GM18507 (cell line): ENCODE data around the gene TMEM192.
"Not testable (repeated sequence)": the region's sequence is repeated elsewhere in the genome, so short reads cannot be mapped to it uniquely, and the experiment has no call there.

Experiments used
- DNase-seq: peaks from one replicate; pipeline ENCODE4 v3.0.0; 2011; ENCODE audit warnings: low read depth; ENCODE audit not compliant: insufficient read length; ENCODE audit errors: extremely low spot score
- FAIRE-seq: peaks from 2 replicates; lab custom pipeline; 2011; peaks lifted over from hg19 to GRCh38; lab: Jason Lieb, UNC

The TMEM192 gene

DNA sequence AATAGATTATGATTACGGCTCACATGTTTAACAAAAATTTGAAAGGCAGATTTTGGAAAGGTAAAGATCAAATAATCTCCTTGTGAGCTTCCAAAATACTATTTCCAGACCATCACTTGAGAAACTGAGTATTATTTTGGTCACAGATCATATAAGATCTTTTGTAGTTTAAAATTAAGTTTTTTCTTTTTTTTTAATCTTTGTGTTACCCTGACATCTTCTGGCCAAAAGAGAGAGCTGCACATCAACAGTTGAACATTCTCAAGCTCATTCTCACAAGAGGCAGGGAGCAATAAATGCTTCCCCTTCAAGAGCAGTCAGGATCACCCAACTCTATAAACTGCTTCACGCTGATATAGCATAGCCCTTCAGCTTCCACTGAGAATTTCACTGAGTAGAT lies 15.9 kb downstream of the TMEM192 start:
- peak; percentile 45 for FAIRE-seq
- no peak for DNase-seq

DNA sequence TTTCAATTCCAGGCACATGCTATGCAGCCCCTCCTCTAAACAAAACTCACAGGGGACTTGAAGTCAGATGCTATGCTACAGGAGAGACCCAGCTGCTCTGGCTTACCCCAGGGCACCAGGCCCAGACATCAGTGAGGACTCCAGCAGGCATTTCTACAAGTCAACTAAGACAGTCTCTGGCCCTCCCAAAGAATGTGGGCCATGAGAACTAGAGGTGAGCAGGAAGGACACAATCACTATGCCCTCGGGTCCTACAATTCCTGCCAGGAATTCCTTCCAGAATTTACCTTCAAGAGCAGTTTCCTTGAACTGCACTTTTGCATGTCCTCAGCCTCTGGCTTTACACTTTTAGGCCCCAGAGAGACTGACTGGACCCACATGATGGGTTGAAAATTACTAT lies 17.4 kb downstream of the TMEM192 start:
- FAIRE-seq: no peak
- DNase-seq: no peak

DNA sequence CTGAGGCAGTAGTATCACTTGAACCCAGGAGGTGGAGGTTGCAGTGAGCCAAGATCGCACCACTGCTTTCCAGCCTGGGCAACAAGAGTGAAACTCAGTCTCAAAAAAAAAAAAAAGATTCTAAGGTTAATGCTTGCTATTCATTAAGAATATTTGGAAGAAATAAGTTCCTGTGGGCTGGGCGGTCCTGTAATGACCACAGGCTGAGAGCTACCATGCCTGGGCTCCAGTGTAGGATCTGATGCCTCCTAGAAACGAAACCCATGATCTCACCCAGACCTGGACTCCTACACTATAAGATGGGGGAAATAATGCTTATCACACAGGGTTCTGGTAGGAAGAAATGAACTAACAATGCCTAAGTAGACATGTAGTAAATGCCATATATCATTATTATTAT lies 17.8 kb downstream of the TMEM192 start:
- DNase-seq (no peak), FAIRE-seq (no peak)

DNA sequence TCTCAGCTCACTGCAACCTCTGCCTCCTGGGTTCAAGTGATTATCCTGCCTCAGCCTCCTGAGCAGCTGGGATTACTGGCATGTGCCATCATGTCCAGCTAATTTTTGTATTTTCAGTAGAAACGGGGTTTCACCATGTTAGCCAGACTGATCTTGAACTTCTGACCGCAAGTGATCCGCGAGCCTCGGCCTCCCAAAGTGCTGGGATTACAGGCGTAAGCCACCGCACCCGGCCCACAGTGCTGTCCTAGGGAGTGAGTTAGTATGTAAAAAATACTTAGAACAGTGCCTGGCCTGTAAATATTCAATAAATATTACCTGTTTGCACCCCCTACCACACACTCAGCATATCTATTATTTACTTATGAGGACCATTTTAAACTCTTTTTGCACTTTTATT lies 20.5 kb downstream of the TMEM192 start:
- not testable (repeated sequence) for FAIRE-seq, DNase-seq

DNA sequence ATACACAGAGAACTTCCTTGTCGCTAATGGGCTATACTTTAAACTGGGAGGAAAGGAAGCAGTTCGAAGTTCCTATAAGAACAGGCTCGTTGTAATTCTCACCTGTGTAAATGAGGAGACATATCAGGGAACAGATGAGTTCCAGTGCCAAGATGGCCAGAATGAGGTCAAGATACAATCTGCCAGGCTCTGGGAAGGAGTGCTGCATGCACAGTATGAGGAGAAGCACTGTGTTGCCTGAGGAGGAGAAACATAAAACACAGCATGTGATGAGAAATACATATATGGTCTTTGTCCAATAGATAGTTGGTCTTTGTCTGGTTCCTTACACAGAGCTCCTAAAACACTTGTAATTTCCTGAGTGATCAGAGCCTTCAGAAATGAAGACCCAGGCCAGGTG lies 24.3 kb downstream of the TMEM192 start:
- DNase-seq: no peak
- no peak for FAIRE-seq

DNA sequence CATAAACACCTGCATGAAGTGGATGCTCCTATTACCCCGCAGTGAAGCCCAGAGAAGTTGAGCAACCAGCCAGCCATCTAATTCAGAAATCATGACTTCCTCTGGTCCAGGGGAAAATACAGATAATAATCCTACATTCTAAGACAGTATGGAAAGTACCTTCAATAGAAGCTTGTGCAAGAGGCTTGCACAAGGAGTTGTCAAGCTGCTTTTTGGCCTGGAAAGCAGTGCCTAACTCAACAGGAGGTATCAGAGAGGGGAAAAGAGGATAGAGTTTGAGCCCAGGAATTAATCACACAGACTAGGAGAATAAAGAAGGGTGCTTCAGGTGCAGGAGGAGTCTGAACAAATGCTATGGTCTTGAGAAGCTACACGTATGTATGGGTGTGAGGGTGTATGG lies 26.7 kb downstream of the TMEM192 start:
- no peak for DNase-seq
- FAIRE-seq: no peak

DNA sequence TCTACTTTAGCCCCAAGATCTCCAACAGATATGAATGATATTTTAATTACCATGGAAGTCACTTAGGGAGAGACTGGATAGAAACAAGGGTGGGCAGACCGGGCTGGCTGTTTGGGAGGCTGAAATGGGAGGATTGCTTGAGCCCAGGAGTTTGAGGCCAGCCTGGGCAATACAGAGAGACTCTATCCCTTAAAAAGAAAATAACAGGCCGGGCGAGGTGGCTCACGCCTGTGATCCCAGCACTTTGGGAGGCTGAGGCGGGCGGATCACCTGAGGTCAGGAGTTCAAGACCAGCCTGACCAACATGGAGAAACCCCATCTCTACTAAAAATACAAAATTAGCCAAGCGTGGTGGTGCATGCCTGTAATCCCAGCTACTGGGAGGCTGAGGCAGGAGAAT lies 27.9 kb downstream of the TMEM192 start:
- not testable (repeated sequence) for FAIRE-seq, DNase-seq

DNA sequence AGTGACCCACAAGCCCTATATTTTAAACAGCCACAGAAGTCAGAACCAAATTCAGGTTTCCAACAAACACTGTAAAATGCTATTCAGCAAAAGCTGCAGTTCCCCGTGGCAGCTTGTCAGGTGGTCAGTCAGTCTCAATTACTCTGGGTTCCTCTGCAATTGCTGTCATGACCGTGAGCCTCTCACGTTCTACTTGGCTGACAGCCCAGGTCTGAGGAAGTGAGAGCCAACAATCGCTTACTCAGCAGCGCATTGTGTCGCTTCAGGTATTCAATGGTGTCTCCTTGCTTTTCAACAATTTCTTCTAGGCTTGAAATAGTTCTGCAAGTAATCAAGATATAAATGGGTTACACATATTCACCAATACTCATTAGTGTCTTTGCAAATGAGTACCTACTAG lies 33.2 kb downstream of the TMEM192 start:
- DNase-seq (no peak), FAIRE-seq (no peak)

DNA sequence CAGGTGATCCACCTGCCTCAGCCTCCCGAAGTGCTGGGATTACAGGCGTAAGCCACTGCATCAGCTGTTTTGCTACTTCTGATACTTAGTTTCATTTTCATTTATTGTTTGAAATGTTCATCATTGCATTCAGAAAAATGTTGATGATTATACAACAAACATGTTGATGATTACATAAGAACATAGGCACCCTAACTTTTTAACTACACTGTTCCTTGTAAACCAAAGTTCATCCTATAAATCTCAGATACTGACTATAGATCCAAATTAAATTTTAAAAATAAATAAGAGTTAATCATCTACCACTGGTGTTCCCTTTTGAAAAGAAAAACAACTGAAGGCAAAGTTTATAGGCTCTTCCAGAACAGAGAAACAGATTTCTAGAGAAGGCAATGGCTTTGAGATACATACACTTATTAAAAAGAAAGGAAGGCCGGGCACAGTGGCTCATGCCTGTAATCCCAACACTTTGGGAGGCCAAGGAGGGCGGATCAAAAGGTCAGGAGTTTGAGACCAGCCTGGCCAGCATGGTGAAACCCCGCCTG lies 35.6 kb downstream of the TMEM192 start:
- DNase-seq (no peak), FAIRE-seq (no peak)

DNA sequence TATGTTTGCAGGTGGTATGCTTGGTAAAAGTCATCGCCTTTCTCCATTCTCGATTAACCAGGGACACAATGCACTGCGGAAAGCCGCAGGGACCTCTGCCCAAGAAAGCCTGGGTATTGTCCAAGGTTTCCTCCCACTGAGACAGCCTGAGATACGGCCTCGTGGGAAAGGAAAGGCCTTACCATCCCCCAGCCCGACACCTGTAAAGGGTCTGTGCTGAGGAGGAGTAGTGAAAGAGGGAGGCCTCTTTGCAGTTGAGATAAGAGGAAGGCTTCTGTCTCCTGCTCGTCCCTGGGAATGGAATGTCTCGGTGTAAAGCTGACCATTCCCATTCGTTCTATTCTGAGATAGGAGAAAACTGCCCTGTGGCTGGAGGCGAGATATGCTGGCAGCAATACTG lies 39.3 kb downstream of the TMEM192 start:
- not testable (repeated sequence) for DNase-seq, FAIRE-seq

DNA sequence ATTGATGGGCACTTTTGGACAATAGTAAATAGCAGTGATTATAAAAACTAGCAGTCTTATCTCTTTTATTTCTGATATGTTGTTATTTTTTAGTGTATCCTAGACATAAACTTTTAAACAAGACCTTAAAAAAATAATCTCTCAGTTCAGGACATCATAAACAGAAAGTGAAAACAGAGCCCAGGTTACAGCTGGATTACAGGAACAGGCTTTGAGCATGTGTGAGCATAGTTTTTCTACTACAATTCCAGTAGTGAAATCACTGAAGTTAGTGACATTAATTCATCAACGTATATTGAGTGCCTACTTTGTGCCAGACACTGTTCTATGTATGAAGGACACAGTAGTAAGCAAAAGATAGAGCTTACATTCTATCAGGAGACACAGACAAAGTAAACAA lies 42.1 kb downstream of the TMEM192 start:
- FAIRE-seq (no peak), DNase-seq (no peak)

DNA sequence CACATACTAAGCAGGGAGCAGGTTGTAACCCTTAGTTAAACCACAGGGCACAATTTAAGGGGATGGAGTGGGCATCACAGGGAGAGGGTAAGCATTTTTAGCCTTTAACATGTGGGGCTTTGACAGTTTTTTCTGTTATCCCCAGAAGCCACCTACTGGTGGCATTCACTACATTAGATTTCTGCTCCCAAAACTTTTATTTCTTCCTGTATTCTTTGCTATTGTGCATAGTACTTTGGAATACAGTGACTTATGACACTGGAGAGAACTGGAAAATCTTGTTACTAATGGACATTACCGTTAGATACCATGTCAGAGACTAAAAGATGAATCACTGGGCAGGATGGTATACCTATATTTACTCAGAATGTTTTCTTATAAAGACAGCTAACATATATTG lies 51.7 kb downstream of the TMEM192 start:
- FAIRE-seq: no peak
- no peak for DNase-seq

DNA sequence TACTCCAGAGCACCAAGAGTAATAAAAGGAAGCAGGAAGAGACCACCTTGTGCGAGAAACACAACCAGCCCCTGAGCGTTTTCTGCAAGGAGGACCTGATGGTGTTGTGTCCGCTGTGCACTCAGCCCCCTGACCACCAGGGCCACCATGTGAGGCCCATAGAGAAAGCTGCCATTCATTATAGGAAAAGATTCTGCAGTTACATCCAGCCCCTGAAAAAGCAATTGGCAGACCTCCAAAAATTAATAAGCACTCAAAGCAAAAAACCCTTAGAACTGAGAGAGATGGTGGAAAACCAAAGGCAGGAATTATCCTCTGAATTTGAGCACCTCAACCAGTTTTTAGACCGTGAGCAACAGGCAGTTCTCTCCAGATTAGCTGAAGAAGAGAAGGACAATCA lies 53.3 kb downstream of the TMEM192 start:
- FAIRE-seq (no peak), DNase-seq (no peak)

DNA sequence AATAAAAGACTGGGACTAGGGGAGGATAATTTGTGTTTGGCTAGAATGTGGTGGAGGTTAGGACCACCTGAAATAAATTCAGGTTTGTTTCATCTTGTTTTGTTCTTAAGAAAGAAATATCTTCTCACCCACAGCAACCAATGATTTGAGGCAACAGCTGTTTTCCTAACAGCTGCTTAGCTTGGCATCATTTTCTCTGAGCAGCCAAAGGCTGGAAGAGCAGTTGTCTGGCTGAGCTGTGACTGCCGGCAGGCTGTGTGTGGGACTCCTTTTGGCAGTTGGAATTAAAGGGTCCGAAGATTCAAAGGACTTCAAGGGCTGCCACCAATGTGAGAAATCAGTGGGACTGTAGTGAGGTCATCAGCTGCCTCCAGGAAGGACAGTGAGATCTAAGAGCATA lies 54.0 kb downstream of the TMEM192 start:
- DNase-seq: no peak

DNA sequence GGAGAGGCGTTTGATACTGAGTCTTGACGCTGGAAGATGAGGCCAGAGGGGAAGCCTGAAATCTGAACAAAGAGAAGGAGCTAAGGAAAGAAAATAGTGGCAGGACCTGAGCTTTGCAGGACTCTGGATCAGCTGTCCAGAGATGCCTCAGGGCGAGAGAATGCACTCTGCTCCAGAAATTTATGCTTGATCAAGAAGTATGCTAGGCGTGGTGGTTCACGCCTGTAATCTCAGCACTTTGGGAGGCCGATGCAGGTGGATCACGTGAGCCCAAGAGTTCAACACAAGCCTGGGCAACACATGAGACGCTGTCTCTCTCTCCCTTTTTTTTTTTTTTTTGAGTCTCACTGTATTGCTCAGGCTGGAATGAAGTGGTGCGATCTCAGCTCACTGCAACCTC lies 57.1 kb downstream of the TMEM192 start:
- no peak for FAIRE-seq

More for the DNA sequence above, 54.0 kb downstream of the TMEM192 start:
- FAIRE-seq: no peak

DNA sequence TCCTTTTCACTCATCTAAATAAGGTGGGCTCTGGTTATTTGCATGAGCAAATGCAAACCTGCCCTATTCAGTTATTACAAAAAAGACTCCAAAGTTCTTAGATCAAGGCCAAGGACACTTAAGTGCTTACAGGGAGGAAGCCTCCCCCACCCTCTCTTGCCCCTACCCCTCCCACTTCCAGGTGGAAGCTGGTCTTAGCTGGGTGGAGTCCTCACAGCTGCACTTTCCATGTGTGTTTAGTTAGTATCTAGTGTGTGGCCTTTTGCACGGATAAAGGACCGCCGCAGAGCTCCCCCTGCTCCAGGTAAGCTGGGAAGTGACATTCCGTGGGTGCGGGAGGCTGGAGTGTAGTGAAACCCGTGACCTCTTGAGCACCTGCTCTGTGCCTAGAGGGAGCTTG lies 59.0 kb downstream of the TMEM192 start, which contains the start of gene TRIM75:
Gene TRIM75 (plus strand): TSS at position 222 of the 400 bp plus-strand sequence. CDS start 5,282 bp downstream, outside the sequence.
- DNase-seq (no peak), FAIRE-seq (no peak)

More for the DNA sequence above, 57.1 kb downstream of the TMEM192 start:
- DNase-seq: no peak

DNA sequence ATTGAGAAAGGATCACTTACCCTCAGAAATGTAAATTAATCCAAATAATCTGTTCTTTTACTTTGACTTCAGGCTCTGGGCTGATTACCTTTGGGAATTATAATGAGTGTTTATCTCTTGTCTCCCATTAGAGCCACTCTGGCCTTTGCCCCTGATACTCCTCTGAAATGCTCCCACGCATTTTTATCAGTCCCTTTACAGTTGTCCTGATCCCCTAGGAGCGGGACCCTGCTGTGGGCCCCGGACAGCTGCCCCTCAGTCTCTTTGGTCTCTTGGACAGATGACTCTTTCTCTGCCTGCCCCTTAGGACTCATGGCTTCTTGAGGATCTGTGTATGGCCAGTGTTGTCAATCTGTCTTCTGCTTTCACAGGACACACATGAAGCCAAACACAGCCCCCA lies 60.0 kb downstream of the TMEM192 start:
- FAIRE-seq (no peak), DNase-seq (no peak)

DNA sequence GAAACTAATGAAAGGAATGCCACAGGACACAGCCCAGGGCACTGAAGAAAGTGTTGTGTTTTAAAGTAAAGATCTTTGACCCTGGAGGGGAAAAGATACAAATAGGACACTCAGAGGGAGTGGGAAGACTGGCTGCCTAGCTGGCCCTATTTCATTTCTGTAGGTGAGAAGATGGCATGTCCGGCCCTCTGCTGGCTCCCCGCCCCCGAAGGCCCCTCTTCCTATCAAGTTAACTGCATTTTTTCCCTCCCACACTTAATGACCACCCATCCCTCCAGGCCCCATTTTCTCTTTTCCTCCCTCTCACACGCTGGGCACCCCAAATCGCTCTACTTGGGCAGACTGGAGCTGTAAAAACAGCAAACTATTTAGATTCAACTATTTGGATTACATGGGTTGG lies 64.5 kb downstream of the TMEM192 start:
- FAIRE-seq (no peak), DNase-seq (no peak)

DNA sequence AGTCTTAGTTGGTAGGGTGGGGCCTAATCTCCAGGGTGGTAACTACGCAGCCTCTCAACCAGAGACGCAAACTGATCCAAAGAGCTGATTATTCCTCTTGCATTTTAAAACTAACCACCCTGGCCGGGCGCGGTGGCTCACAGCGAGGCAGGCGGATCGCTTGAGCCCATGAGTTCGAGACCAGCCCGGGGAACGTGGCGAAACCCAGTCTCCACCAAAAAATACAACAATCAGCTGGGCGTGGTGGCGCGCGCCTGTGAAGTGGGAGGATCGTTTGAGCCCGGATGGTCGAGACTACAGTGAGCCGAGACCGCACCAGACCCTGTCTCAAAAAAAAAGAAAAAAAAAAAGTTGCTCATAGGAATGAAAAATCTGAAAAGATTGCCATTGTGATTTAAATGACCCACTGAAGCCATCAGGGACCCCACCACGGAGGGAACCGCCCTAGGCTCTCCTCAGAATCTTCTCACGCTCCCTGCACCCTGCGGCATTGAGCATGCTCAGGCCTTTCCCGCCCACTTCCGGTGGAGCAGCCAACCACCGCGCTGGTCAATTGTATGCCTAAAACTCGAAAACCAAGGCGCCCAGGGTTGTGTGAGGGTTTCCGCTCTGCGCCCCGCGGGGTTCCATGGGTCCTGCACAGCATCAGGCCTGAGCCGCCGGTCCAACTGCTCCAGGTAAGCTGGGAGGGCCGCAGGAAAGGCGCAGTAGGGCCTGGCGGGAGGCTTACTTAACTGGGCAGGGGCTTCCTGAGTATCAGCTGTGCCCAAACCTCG lies 81.0 kb downstream of the TMEM192 start, which contains the start of gene TRIM60:
Gene TRIM60 (plus strand): TSS at position 564 of the 776 bp plus-strand sequence. CDS start 8,074 bp downstream, outside the sequence.
- no peak for DNase-seq
- no peak for FAIRE-seq

DNA sequence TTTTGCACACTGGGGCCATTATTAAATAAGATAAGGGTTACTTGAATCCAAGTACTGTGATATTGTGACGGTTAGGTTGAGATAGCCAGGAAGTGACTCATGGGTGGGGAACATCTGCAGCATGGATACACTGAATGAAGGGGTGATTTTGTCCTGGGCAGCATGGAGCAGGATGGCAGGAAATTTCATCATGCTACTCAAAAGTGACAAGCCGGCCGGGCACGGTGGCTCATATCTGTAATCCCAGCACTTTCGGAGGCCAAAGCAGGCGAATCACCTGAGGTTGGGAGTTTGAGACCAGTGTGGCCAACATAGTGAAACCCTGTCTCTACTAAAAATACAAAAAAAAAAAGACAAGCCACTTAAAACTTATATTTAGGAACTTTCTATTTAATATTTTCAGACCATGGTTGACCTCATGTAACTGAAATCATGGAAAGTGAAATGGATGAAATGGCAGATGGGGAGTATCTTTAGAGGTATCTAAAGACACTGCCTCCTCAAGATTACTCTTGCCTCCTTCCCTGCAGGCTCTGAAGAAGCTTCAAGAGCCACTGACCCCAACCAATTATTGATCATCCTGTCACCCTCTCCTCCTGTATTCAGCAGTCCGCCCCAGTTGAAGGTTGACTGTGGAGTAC lies 84.8 kb downstream of the TMEM192 start:
- DNase-seq (no peak), FAIRE-seq (no peak)

DNA sequence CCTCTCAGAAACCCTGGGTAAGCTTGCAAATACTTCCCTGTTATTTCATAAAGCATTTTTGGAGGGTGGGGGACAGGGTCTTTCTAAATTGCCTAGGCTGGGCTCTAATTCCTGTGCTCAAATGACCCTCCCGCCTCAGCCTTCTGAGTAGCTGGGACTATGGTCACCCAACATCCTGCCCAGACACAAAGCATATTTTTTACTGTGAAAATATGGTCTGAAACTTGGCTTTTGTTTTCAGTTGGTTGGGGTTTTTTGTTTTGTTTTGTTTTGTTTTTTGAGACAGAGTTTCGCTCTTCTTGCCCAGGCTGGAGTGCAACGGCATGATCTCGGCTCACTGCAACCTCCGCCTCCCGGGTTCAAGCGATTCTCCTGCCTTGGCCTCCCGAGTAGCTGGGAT lies 86.9 kb downstream of the TMEM192 start:
- DNase-seq, FAIRE-seq: not testable (repeated sequence)
